Neuron (in vitro differentiated cells): ENCODE data around the gene SERPIND1.
"Not testable (repeated sequence)": the region's sequence is repeated elsewhere in the genome, so short reads cannot be mapped to it uniquely, and the experiment has no call there.

Source experiments
- H2AFZ ChIP-seq: one replicate; pipeline ENCODE4 v1.6.1; 2013; ENCODE audit warnings: low read depth, mild to moderate bottlenecking, inconsistent platforms, low read length, moderate library complexity
- H3K27me3 ChIP-seq: one replicate; pipeline ENCODE4 v1.6.1; 2013; ENCODE audit warnings: low read length; ENCODE audit not compliant: insufficient read depth
- H3K36me3 ChIP-seq: one replicate; pipeline ENCODE4 v1.6.1; 2013; ENCODE audit warnings: low read length; ENCODE audit not compliant: insufficient read depth
- H3K4me1 ChIP-seq: one replicate; pipeline ENCODE4 v1.6.1; 2013; ENCODE audit warnings: low read length; ENCODE audit not compliant: insufficient read depth
- H3K4me3 ChIP-seq: 2 replicates; pipeline ENCODE4 v1.5.1; 2013; ENCODE audit warnings: mild to moderate bottlenecking, low read length, moderate library complexity
- H3K9me3 ChIP-seq: one replicate; pipeline ENCODE4 v1.6.1; 2013; ENCODE audit warnings: low read length

The SERPIND1 gene

DNA sequence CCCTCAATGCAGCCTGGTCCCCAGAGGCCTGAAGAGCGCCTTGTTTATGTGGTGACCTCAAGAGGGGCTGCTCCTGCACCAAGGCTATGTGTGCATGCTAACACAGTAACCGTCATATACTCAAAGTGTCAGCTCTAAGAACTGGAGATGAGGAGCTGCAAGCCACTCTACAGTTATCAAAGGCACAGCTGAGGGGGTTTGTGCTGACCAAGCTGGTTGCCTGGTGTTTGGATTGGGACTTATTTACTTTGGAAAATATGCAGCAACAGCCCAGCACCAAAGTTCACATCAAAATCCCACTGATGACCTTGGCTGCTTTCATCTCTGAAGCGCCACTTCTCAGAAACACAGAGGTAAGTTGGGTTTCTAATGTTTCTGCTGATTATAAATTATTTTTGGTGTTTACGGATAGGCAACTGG lies at the start of gene SERPIND1:
TSS of gene SERPIND1 (plus strand) at position 321 of the 420 bp plus-strand sequence. CDS start 5,200 bp downstream, outside the sequence.
- Histone ChIP-seq H3K36me3 (peaks cover 3% of the 10 kb centered on the region), H3K9me3 (no peaks in the 10 kb centered on the region)

GRCh38 chr22:20724676-20725454 lies 49.0 kb upstream of the SERPIND1 start:
- Histone ChIP-seq H3K9me3 (no peaks in the 10 kb centered on the region), H2AFZ (no peak overlapping the region), H3K27me3 (no peaks in the 10 kb centered on the region), H3K4me3 (no peak overlapping the region), H3K36me3 (peaks cover 40% of the 10 kb centered on the region), H3K4me1 (no peaks in the 10 kb centered on the region)

More for the DNA sequence above, at the start of gene SERPIND1:
- no peaks in the 10 kb centered on the region for H3K27me3 ChIP-seq
- H3K4me3 ChIP-seq: no peak within 1 kb of the TSS
- no peak within 1 kb of the TSS for H2AFZ ChIP-seq
- H3K4me1 ChIP-seq: peaks cover 6% of the 10 kb centered on the region

DNA sequence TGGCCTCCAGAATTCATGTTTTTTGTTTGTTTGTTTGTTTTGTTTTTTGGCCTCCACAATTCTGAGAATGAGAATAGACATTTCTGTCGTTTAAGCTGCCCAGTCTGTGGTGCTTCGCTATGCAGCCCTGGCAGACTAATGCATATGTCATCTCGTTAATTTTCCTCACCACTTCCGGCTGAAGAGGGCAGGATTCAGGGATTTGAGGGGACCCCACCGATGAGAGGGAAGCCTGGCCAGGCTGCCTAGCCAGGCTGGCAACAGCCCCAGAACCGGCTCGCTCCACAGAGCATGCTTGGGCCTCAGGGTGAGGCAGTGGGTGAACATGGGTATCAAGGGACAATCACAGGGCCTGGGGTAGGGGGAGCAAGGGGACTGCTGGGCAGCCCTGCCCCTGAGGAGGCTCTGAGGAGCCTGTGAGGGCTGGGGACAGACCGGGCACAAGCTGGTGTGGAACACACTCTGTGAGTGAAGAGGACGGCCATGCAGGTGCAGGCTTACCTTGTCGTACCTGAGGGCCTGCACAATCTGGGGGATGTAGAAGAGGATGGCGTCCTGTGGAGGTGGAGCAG lies 47.8 kb upstream of the SERPIND1 start:
- Histone ChIP-seq H3K4me1 (no peaks in the 10 kb centered on the region), H3K9me3 (no peaks in the 10 kb centered on the region), H3K4me3 (no peak overlapping the region), H3K27me3 (no peaks in the 10 kb centered on the region), H2AFZ (no peak overlapping the region), H3K36me3 (peaks cover 37% of the 10 kb centered on the region)

DNA sequence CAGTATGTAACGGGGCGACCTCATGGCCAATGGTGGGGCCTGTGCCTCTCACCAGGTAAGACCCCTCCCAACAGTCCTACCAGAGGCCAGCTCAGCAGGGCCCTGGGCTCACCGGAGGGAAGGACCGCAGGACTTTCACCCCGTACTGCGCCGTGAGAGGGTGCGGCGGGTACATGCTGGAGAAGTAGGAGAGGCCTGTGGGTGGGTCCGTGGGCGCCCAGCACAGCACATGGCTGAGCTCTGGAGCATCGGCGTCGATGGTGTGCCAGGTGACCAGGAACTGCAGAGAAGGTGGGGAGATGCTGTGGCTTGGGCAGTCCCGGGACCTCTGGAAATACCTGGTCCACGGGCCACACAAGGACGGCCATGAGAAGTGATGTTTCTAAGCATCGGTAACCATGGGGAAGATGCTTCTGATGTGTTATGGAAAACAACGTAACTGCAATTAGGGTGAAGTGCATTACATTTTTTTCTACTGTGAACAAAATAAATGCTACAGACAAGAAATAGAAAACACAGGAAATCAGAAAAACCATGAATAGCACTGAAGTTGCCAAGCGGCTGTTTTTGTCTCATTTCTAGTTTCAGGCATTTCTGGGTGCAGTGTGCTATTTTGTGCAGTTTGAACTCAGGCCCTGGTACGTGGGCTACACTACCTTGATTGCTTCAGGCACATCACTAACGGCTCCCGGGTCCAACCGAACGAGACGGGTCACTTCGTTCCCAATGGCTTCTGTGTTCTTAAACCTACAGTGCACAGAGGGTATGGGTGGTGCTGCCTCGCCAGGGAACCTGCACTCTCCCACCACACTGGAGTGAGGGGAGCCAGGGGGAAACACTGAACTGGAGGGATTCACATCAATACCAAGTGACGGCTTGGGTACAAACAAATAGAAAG lies 46.5 kb upstream of the SERPIND1 start:
- no peak overlapping the region for H3K4me3 ChIP-seq
- H2AFZ ChIP-seq: no peak overlapping the region
- H3K36me3 ChIP-seq: peaks cover 37% of the 10 kb centered on the region
- no peaks in the 10 kb centered on the region for H3K4me1 ChIP-seq
- no peaks in the 10 kb centered on the region for H3K27me3 ChIP-seq
- no peaks in the 10 kb centered on the region for H3K9me3 ChIP-seq

DNA sequence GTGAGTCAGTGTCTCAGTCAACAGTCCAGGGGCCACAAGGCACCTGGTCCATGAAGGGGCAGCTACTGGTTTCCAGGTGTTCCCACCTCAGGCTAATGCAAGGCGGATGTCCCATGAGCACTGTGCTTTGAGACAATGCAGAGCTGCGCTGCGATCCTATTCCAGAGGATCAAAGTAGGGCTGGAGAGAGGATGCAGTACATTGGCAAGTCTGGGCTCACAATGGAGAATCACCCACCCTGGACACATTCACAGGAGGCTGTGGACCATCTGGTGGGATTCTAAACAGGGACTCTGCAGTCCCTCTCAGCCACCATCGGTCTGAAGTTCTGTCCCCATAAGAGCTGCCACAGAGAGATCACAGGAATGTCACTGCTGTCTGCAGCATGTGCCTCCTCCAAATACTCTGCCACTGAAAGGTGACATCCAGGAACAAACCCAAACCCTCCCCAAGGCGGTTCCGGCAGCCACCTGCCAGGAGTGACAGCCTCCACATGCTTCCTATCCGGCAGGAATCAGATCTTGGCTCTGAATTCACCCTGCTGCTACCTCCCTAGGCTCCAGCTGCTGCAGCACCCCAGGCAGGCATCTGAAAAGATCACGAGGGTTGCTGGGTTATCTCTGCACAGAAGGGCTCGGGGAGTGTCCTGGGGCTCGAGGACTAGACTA lies 45.3 kb upstream of the SERPIND1 start:
- Histone ChIP-seq H3K36me3 (peaks cover 37% of the 10 kb centered on the region), H3K27me3 (no peaks in the 10 kb centered on the region), H3K9me3 (no peaks in the 10 kb centered on the region), H3K4me1 (no peaks in the 10 kb centered on the region), H2AFZ (no peak overlapping the region), H3K4me3 (no peak overlapping the region)

DNA sequence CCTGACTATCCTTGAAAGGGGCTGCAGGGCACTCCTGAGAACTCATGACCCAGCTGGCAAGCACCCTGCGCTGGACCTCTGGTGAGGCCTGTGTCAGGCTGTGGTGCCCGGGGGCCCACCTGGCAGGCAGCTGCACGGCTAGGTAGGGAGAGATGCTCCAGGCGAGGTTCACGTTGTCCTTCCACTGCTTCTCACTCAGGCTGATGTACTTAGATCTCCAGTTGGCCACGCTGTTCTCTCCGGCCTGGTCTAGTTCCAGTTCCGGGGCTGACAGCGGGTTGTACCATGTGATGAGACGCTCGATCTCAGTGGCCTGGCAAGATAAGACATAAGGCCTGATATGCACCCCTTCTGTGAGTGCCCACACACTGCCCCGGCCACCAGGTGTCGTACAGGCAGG lies 44.7 kb upstream of the SERPIND1 start:
- Histone ChIP-seq H2AFZ (no peak overlapping the region), H3K36me3 (peaks cover 37% of the 10 kb centered on the region), H3K4me1 (no peaks in the 10 kb centered on the region), H3K9me3 (no peaks in the 10 kb centered on the region), H3K4me3 (no peak overlapping the region), H3K27me3 (no peaks in the 10 kb centered on the region)

- not testable (repeated sequence) for H3K4me3 ChIP-seq, H2AFZ ChIP-seq, H3K4me1 ChIP-seq, H3K9me3 ChIP-seq, H3K27me3 ChIP-seq
- H3K36me3 ChIP-seq: peaks cover 22% of the 10 kb centered on the region
These were observed 41.5 kb upstream of the SERPIND1 start for GRCh38 chr22:20732431-20732830.

- peaks cover 18% of the 10 kb centered on the region for H3K36me3 ChIP-seq
- H2AFZ ChIP-seq, H3K4me3 ChIP-seq, H3K27me3 ChIP-seq, H3K4me1 ChIP-seq, H3K9me3 ChIP-seq: not testable (repeated sequence)
These were observed 38.4 kb upstream of the SERPIND1 start for GRCh38 chr22:20735356-20736162.

GRCh38 chr22:20736891-20737290 lies 37.0 kb upstream of the SERPIND1 start:
- H3K4me3 ChIP-seq, H3K27me3 ChIP-seq, H3K9me3 ChIP-seq, H2AFZ ChIP-seq, H3K4me1 ChIP-seq: not testable (repeated sequence)
- H3K36me3 ChIP-seq: peaks cover 28% of the 10 kb centered on the region

DNA sequence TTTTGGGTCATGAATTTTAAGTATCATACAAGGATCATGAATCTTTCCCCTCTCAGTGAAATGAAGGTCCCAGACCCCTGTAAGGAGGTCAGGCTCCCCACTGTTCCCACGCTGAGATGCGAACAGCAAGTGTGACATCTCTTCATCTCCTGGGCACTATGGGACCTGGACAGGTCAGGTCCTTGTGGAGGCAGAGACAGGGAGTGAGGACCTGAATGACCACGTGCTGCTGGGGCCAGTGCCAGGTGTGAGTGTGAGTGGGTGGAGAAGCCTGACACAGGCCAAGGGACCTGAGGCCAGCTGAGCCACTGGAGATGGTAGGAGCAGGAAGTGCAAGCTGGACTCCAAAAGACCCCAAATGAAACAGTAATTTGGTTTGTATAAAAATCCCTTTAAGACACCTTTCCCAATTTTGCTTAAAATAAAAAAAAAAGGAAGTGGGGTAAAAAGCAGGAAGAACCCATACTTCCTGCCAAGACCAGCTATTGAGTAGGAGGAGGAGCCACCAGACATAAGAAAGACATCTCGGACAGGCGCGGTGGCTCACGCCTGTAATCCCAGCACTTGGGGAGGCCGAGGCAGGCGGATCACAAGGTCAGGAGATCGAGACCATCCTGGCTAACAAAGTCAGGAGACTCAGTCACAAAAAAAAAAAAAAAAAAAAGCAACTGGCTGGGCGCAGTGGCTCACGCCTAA lies 35.4 kb upstream of the SERPIND1 start:
- H2AFZ ChIP-seq: no peak overlapping the region
- H3K9me3 ChIP-seq: peaks cover 9% of the 10 kb centered on the region
- H3K4me1 ChIP-seq: no peaks in the 10 kb centered on the region
- peaks cover 40% of the 10 kb centered on the region for H3K36me3 ChIP-seq
- H3K4me3 ChIP-seq: no peak overlapping the region
- H3K27me3 ChIP-seq: no peaks in the 10 kb centered on the region

- H3K36me3 ChIP-seq: peaks cover 50% of the 10 kb centered on the region
- no peaks in the 10 kb centered on the region for H3K27me3 ChIP-seq
- H3K9me3 ChIP-seq: peaks cover 9% of the 10 kb centered on the region
- no peak overlapping the region for H3K4me3 ChIP-seq
- H2AFZ ChIP-seq: no peak overlapping the region
- no peaks in the 10 kb centered on the region for H3K4me1 ChIP-seq
These were observed 33.5 kb upstream of the SERPIND1 start for GRCh38 chr22:20740222-20740951.
